ENCODE results near the gene GRK4.

The GRK4 gene

DNA sequence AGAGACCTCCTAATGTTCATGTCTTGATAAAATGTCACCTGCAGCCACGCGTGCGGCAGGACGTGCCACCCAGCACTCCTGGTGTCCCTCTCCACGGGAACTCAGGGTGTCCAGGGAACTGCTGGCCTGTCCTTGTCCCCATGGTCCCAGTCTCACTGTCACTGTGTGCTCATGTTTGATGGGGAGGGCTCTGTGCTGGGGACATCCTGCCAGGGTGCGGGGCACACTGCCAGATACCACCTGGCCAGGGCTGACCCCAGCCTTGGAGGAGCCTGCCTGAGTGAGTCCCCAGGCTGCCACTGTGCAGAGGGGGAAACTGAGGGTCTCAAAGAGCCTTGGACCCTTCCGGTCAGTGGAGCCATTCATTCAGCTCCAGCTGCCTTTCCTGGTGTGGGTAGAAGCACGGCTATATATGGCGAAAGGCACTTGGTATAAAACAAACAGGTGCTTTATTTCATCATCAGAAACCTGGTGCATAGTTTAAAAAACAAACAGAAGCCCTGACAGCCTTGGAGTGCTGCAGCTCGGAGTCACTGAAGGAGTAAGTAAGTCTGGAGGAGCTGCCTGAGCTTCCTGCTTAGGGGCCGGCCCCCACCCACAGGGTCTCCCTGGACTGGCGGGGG is 33.1 kb upstream of the GRK4 start:
- H3K27ac Mint-ChIP-seq: peak overlapping the region in 1 of 3 experiments; percentile 19
- peak overlapping the region; percentile 17 to 58 (median 50) for H3K4me3 Mint-ChIP-seq
- H3K9me3 Mint-ChIP-seq: no peaks in the 10 kb centered on the region

DNA sequence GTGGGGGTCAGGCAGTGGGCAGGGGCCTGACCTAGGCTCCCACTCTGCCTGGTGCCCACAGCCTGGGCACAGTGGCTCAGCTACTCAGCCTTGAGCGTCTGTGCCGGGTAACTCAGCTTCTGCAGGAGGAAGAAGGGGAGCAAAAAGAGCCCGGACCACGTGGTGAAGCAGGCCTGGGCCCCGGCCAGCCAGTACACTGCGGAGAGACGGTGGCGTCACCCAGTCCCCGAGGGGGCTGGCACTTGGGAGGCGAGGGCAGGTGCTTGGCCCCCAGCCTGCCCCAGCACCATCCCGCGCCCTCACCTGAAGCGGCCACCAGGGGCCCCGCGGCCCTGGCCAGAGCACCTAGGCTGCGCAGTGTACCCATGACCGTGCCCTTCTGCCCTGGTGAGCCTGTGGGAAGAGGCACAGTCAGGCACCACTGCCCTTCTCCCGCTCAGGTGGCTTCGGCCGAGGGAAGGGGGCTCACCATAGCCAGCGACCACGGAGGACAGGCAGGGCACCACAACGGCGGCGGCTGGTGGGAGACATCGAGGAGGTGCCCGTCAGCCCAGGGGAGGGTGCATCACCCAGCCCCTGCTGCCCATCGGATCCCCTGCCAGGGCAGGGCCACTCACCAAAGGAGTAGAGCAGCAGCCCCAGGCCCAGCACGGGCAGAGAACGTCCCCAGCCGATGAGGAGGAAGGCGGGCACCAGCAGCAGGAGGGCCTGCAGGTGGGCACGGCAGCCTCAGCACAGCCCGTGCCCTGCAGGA is 32.4 kb upstream of the GRK4 start:
- H3K36me3 Mint-ChIP-seq (ENCODE audit: low read depth): peaks cover 23% of the 10 kb centered on the region
- H3K4me3 Mint-ChIP-seq: no peak overlapping the region
- peaks cover 10% of the 10 kb centered on the region for H3K4me1 Mint-ChIP-seq
- no peak for TF ChIP-seq CTCF (IDR thresholded peaks at IDR 0.05; ENCODE audit: unreplicated experiment in 3 of 3)
- no peaks in the 10 kb centered on the region for H3K9me3 Mint-ChIP-seq
- H3K27ac Mint-ChIP-seq: peak overlapping the region in 1 of 3 experiments; percentile 19
- no peaks in the 10 kb centered on the region for H3K27me3 Mint-ChIP-seq (ENCODE audit: low read depth)

More for the DNA sequence above, 33.1 kb upstream of the GRK4 start:
- no peak for TF ChIP-seq CTCF (IDR thresholded peaks at IDR 0.05; ENCODE audit: unreplicated experiment in 3 of 3)
- H3K4me1 Mint-ChIP-seq: peaks cover 4% of the 10 kb centered on the region
- no peaks in the 10 kb centered on the region for H3K27me3 Mint-ChIP-seq (ENCODE audit: low read depth)
- H3K36me3 Mint-ChIP-seq (ENCODE audit: low read depth): peaks cover 23% of the 10 kb centered on the region

GRCh38 chr4:2931512-2932301 is 31.7 kb upstream of the GRK4 start:
- Mint-ChIP-seq H3K27ac (no peak overlapping the region), H3K4me1 (peaks cover 18% of the 10 kb centered on the region), H3K36me3 (ENCODE audit: low read depth) (peaks cover 19% of the 10 kb centered on the region), H3K9me3 (no peaks in the 10 kb centered on the region), H3K27me3 (ENCODE audit: low read depth) (no peaks in the 10 kb centered on the region), H3K4me3 (peak overlapping the region; percentile 88 to 95 (median 92))
- TF ChIP-seq CTCF (IDR thresholded peaks at IDR 0.05; ENCODE audit: unreplicated experiment in 3 of 3): no peak

GRCh38 chr4:2932321-2932950 is 30.9 kb upstream of the GRK4 start:
- Mint-ChIP-seq H3K27ac (no peak overlapping the region), H3K4me1 (peaks cover 23% of the 10 kb centered on the region), H3K9me3 (no peaks in the 10 kb centered on the region), H3K36me3 (ENCODE audit: low read depth) (peaks cover 18% of the 10 kb centered on the region), H3K4me3 (peak overlapping the region; percentile 88 to 95 (median 92)), H3K27me3 (ENCODE audit: low read depth) (no peaks in the 10 kb centered on the region)
- TF ChIP-seq CTCF (IDR thresholded peaks at IDR 0.05; ENCODE audit: unreplicated experiment in 3 of 3): no peak

GRCh38 chr4:2932951-2933565 is 30.3 kb upstream of the GRK4 start:
- H3K4me3 Mint-ChIP-seq: peak overlapping the region; percentile 88 to 95 (median 92)
- no peak for TF ChIP-seq CTCF (IDR thresholded peaks at IDR 0.05; ENCODE audit: unreplicated experiment in 3 of 3)
- peak overlapping the region in 2 of 3 experiments; percentile 81 to 94 for H3K27ac Mint-ChIP-seq
- peaks cover 15% of the 10 kb centered on the region for H3K36me3 Mint-ChIP-seq (ENCODE audit: low read depth)
- H3K27me3 Mint-ChIP-seq (ENCODE audit: low read depth): no peaks in the 10 kb centered on the region
- H3K9me3 Mint-ChIP-seq: no peaks in the 10 kb centered on the region
- H3K4me1 Mint-ChIP-seq: peaks cover 23% of the 10 kb centered on the region
